ENCODE data around the gene AGAP1. TPM values are rescaled to one million over a fixed set of nuclear protein-coding genes. Genes with fewer than 3 reads are reported as not detected.

The AGAP1 gene
- polyA plus RNA-seq, 1 donor: 31.5 TPM

DNA sequence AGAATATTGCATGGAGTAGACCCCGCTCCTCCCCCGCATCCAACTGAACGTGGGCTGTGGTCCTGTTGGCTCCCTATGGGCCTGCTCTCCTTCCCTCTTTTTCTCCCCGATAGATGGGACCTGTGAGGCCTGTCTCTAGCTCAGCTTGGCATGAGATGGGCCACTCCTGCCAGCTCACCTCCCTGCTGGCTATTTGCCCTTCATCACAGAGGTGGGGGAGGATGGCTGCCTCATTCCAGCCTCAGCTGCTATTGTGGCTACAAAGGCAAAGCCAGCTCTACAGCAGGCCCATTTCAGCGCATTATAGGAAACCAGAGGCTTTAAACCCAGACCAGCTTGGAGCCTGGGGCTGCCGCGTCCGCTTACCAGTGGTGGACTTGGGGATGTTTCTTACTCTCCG is 360.4 kb downstream of the AGAP1 start:
- DNase-seq: no peak

DNA sequence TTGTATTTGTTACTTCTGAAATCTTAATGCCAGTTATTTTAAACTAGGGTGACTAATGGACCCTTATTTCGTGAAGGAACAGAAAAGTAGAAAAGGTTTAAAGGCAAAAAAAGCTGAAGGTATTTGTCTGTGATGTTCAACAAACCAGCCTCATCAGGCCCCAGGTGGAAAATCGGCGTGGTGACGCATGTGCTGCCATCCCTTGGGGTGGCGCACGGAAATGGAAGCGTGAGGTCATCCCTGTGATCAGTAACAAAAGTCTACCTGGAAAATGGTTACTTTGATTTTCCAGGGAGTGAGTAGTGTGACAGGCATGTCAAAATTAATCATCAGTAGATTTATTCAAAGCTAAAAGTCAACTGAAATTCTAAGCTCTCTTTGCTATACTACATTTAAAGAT is 361.2 kb downstream of the AGAP1 start:
- no peak for DNase-seq

DNA sequence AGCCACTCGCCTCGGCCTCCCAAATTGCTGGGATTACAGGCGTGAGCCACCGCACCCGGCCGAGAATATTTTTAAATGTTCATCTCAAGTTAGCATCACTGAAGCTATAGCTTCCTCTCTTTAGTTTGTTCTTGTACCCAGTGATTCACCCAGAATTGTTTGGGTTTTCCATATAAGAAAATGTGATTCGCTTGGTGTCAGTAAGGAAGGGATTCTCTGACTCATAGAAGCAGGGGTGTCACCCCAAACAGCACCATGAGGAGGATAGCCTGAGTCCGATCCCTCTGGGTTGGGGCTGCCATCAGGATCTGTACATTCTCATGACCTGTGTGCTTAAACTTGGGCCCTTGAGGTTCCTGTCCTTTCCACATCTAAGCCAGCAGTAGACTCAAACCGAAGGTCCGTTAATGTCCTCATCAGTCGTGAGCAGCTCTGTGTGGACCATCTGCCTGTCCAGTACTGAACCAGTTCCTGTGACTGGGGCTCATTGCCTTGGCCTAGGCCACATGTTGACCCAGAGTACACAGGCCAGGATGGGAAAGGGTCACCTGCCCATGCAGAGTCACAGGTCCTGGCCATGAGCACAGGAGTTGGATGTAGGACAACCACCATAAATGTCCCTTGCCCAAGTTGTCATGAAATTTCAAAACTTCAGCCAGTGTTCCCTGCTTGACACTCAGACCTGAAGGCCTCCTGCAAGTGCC is 362.5 kb downstream of the AGAP1 start:
- DNase-seq: no peak

GRCh38 chr2:235857598-235857997 is 363.8 kb downstream of the AGAP1 start:
- DNase-seq: no peak

DNA sequence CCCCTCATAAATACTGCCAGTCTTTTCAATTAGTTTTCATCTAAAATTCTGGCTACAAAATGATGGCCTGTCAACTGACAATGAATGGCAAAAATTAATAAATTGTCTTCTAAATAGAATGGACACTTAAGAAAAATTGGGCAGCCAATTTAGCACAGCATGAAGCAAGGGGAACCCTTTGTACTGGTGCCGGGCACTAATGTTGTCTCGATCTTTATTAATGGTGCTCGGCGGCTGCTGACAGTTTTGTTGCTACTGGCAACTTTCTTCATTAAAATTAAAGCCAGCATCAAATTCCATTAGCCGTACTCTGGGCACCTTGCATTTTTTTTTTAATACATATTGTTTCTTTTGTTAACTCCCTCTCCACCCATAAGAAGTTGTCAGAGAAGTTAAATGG is 365.0 kb downstream of the AGAP1 start:
- DNase-seq: no peak

DNA sequence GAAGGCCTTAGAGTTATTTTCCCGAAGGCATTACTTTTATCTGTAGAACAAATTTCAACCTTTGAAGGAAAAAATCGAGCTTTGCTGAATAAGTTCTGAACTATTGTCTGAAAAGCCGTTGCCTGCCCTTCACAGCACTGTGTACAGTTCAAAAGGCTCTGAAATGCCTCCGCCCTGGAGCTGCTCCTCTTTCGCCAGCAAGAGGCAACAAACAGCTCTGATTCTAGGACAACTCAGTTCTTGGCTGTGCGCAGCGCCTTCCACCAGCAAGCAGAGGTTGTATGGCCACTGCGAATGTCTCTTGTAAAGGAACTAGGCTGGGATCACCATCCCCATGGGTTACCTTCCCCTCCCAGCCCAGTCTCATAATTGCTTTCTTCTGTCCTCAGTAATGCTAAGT is 365.8 kb downstream of the AGAP1 start:
- DNase-seq: no peak

DNA sequence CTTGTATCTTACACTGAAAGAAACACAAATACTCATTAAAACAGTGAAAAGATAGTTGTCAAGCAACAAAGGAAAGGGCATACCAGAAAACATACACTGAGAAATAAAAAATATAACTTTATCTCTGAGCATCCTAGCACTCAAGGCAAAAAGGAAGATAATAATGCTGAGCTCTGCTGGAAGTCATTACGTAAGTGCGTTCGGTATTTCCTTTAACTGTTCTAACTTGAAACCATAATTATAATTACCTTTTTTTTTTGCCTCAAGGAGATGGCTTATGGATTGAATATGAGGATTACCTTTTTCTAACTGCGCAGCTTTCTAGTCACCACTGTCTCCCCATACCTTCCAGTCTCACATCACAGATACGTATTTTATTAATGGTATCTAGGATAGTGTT is 366.3 kb downstream of the AGAP1 start:
- no peak for DNase-seq

DNA sequence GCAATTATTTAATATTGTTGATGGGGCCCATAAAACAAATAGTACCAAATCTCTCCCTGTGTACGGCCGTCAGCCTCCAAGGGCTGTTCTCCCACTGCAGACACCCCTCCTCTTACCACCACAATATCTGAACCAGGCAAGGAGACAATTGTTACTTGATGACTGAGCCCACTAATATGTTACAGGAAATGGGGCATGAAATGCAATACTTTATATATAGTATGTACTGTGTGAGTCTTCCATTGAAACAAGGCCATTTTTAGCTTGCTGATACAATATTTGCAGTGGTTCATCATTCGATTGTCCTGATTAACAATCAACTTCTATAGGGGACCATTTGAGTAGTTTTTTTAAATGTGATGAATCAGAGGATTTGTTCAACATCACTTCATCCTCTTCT is 367.0 kb downstream of the AGAP1 start:
- no peak for DNase-seq

GRCh38 chr2:235861383-235861782 is 367.5 kb downstream of the AGAP1 start:
- no peak for DNase-seq

DNA sequence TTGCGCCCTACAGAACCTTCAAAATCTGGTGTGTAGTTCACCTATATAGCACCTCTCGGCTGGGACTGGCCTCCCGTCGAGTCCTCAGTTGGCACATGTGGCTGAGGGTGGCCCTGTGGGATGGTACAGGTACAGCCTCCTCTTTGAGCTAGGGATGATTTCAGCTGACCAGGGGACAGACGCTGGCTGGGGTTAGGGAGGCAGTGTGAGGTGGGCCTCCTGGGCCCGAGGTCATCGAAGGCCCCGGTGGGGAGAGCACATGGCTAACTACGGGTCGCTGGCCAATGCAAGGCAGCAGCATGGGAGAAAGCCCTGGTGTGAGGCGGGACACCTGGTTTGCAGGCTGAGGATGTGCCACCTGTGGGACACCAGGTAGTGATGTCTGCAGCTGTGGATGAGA is 369.6 kb downstream of the AGAP1 start:
- DNase-seq: no peak

GRCh38 chr2:235864302-235864701 is 370.5 kb downstream of the AGAP1 start:
- no peak for DNase-seq

DNA sequence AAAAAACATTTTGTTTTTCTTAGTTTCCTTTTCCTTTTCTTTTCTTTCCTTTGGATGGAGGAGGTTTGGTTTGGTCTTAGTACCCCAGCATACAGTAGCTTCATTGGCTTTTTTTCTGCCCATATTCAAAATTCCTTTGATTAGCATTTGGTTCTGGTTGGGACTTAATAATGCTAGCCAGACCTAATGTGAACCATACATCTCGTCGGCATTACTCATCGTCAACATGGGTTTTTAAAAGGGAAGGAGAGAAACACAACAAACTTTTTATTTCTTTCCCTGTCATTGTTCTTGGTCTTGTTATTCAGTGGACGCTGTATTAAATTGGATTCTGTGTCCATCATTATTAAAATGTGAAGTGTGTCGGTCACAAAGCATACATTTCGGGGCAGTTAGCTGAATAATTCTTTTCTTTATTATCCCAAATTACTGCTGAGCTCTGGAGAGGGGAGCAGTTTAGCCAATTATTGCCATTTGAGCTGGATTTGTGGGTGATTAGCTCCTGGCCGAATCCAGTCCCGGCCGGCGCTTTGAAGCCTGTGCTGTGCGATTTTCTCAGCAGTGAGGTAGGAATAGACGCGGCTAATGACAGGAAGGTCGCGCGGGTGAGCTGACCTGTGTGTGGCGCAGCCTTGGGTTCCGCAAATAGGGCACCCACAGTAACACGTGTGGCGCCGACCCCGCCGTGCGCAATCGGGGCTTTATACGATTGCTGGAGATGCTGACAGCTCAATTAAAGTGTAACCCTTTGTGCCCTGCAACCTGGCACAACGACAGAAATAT is 371.1 kb downstream of the AGAP1 start:
- DNase-seq: no peak

GRCh38 chr2:235866373-235866772 is 372.5 kb downstream of the AGAP1 start:
- DNase-seq: no peak

DNA sequence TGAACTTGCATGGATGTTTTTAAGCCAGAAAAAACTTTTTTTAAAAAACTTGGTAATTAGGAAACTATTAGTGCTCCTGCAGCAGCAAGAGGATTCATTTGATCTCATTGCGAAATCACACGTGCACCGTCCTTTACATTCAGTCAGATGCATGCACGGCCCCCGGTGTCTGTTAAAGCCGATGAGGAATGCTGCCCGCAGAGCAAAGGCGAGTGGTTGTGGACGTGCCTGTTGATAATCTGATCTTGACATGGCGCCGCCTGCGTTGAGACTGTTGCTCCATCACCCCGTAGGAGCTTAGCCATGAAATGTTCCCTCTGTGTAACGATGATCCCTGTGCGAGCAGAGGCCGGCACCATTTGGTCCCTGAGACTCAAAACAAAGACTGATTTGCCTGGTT is 374.4 kb downstream of the AGAP1 start:
- no peak for DNase-seq

- DNase-seq: peak; percentile 8
These were observed 374.8 kb downstream of the AGAP1 start for GRCh38 chr2:235868645-235869044.

DNA sequence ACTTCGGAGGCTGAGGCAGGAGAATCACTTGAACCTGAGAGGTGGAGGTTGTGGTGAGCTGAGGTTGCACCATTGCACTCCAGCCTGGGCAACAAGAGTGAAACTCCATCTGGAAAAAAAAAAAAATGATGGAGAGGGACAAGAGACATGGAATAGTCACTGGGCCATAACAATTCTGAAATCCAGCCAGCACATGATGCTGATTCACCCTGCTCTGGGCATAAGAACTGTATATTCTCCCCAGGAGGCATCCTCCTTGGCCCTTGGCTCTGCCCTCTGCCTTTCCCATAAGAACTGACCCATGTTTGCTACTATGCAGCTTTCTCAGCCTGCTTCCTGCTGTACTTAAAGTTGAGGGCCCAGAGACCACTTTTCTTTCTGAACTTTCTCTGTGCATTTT is 376.7 kb downstream of the AGAP1 start:
- DNase-seq: no peak

DNA sequence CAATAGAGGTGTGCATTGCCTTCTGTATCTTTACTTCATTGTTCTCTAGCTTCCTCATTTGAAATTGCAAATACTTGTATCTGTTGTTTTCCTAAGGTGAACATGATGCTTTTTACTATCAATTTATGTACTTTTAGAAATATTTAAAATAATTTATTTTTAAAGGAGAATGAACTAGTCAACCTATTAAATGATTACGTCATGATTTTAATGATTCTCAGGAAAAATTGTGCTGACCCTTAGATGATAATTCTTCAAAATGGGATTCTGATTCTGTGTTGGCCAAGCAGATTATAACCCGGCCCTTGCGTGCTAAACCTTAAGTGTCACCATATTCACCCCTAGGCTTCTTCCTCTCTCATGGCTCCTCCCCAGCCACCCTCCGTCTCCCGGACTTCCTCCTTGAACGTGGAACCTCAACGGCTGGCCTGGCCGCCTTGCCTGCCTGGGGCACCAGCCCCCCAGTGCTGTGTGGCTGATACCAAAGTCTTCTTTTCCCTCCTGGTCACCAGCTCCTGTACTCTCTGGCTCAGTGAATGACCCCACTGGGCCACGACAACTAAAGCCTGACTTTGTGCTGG is 382.3 kb downstream of the AGAP1 start:
- no peak for DNase-seq

GRCh38 chr2:235877275-235877802 is 383.5 kb downstream of the AGAP1 start:
- no peak for DNase-seq

DNA sequence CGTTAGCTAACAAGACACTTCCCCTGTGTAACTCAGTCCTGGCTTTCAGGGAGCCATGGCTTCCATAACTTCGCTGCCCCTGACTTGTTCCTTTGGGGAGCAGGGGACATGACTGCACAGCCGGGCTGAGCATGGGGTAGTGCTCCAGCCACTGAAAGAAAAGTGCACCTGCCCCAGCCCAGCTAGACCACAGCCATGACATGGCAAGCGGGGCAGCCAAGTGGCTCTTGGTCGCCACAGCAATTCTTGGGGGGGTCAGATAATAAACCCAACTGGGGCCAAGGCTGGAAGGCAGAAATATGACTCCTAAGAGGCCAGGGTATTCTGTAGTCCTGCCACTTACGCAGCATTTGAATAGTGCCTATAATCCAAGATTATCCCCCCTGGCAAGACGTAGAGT is 385.3 kb downstream of the AGAP1 start:
- no peak for DNase-seq

DNA sequence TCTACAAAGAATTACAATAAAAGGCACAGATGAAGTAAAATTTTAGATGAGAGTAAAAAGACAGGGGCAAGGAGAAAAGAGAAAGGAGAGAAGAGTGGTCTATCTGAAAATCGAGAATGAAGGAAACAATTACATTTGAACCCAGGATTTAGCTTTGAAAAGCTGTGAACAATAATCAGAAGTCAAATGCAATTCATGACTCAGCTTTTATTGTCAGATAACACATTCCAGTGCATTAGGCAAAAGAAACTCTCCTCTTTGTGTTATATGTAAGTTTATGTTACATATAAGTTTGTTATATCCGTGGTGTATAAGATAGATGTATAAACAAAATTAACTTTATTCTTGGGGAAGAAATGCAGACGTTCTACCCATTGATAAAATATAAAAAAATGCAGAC is 389.8 kb downstream of the AGAP1 start:
- DNase-seq: no peak

- DNase-seq: no peak
These were observed 395.4 kb downstream of the AGAP1 start for GRCh38 chr2:235889302-235889630.

DNA sequence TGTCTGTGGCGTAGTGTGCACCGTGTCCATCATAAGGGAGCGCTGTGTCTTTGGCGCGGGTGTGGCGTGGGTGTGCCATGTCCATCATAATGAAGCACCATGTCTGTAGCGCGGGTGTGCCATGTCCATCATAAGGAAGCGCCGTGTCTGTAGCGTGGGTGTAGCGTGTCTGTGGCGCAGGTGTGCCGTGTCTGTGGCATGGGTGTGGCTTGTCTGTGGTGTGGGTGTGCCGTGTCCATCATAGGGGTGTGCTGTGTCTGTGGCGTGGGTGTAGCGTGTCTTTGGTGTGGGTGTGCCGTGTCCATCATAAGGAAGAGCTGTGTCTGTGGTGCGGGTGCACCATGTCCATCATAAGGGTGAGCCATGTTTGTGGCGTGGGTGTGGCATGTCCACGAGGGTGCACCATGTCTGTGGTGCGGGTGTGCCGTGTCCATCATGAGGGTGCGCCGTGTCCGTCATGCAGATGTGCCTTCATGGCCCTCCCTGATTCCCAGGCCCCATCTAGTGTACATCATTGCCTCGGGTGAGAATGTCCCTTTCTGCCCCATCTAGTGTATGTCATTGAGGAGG is 399.4 kb downstream of the AGAP1 start:
- DNase-seq: no peak

DNA sequence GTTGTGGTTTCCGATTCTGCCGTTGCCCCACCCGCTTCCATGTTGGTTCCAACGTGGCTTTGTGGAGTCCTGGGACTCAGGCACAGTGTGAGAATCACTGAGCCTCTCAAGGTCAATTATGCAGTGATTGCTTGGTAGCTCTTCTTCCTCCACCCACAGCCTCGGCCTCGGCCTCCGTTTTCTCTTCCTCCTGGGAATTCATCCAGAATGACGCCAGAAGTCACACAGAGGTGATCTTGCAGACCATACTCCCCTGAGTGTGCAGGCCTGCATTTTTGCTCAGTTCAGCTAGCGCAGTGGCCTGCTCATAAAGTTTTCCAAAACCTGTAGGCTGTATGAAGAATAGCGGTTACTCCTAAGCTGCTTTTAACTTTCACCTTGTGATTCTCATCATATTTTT is 401.0 kb downstream of the AGAP1 start:
- no peak for DNase-seq

GRCh38 chr2:235896061-235896460 is 402.2 kb downstream of the AGAP1 start:
- DNase-seq: no peak
